NCI-H82 treated with DMSO at 0.1 percent for 48 hours (cell line): ENCODE data around the gene NPDC1.
A peak's percentile ranks its signal among the peaks of the same experiment; 100 is the strongest.
"Not testable (repeated sequence)": the region's sequence is repeated elsewhere in the genome, so short reads cannot be mapped to it uniquely, and the experiment has no call there.

Experiments
- DNase-seq: peaks from one replicate; lab custom pipeline; 2025; ENCODE audit not compliant: unreplicated experiment; lab: John Stamatoyannopoulos, UW

The NPDC1 gene

GRCh38 chr9:137041124-137041523 lies 4.9 kb downstream of the NPDC1 start:
- no peak for DNase-seq

GRCh38 chr9:137040568-137040967 lies 5.4 kb downstream of the NPDC1 start:
- no peak for DNase-seq

- DNase-seq, result no peak
These were observed 6.2 kb downstream of the NPDC1 start for GRCh38 chr9:137039611-137040366.

GRCh38 chr9:137038916-137039315 lies 7.1 kb downstream of the NPDC1 start:
- DNase-seq, result no peak

- DNase-seq, result peak; percentile 11
These were observed 8.5 kb downstream of the NPDC1 start for GRCh38 chr9:137037483-137037882.

GRCh38 chr9:137037035-137037434 lies 8.9 kb downstream of the NPDC1 start:
- DNase-seq, result no peak

- no peak for DNase-seq
These were observed 10.0 kb downstream of the NPDC1 start for GRCh38 chr9:137035937-137036336.

GRCh38 chr9:137035507-137035834 lies 10.5 kb downstream of the NPDC1 start:
- DNase-seq, result no peak

GRCh38 chr9:137034709-137035506 lies 11.1 kb downstream of the NPDC1 start:
- DNase-seq, result peak; percentile 68

GRCh38 chr9:137034039-137034708 lies 11.8 kb downstream of the NPDC1 start:
- DNase-seq, result no peak

GRCh38 chr9:137033481-137033880 lies 12.5 kb downstream of the NPDC1 start:
- DNase-seq, result not testable (repeated sequence)

GRCh38 chr9:137032858-137033257 lies 13.1 kb downstream of the NPDC1 start:
- DNase-seq, result no peak

- DNase-seq, result no peak
These were observed 13.9 kb downstream of the NPDC1 start, which contains the start of gene FUT7 for GRCh38 chr9:137031904-137032640. Gene FUT7 (minus strand): TSS chr9:137032088. CDS start chr9:137031991, 97 bp downstream.

- no peak for DNase-seq
These were observed 15.1 kb downstream of the NPDC1 start for GRCh38 chr9:137030538-137031527.

- no peak for DNase-seq
These were observed 16.0 kb downstream of the NPDC1 start for GRCh38 chr9:137030006-137030405.

GRCh38 chr9:137029058-137029936 lies 16.7 kb downstream of the NPDC1 start:
- peak; percentile 32 for DNase-seq

GRCh38 chr9:137028263-137029057 lies 17.5 kb downstream of the NPDC1 start:
- peak; percentile 5 for DNase-seq
